ENCODE measurements around the gene FARS2.

Gene FARS2

GRCh38 chr6:5506149-5506548 lies 244.8 kb downstream of the FARS2 start:
- Mint-ChIP-seq H3K36me3 (ENCODE audit: low read depth) (no peaks in the 10 kb centered on the region), H3K27ac (peak overlapping the region; percentile 77 to 89 (median 87)), H3K27me3 (ENCODE audit: low read depth) (no peaks in the 10 kb centered on the region), H3K4me3 (no peak overlapping the region), H3K4me1 (peaks cover 35% of the 10 kb centered on the region), H3K9me3 (no peaks in the 10 kb centered on the region)
- TF ChIP-seq, protein P1, sequence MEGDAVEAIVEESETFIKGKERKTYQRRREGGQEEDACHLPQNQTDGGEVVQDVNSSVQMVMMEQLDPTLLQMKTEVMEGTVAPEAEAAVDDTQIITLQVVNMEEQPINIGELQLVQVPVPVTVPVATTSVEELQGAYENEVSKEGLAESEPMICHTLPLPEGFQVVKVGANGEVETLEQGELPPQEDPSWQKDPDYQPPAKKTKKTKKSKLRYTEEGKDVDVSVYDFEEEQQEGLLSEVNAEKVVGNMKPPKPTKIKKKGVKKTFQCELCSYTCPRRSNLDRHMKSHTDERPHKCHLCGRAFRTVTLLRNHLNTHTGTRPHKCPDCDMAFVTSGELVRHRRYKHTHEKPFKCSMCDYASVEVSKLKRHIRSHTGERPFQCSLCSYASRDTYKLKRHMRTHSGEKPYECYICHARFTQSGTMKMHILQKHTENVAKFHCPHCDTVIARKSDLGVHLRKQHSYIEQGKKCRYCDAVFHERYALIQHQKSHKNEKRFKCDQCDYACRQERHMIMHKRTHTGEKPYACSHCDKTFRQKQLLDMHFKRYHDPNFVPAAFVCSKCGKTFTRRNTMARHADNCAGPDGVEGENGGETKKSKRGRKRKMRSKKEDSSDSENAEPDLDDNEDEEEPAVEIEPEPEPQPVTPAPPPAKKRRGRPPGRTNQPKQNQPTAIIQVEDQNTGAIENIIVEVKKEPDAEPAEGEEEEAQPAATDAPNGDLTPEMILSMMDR (IDR thresholded peaks at IDR 0.05; ENCODE audit: unreplicated experiment in 3 of 3): no peak

GRCh38 chr6:5506597-5506996 lies 245.3 kb downstream of the FARS2 start:
- no peaks in the 10 kb centered on the region for H3K9me3 Mint-ChIP-seq
- H3K27me3 Mint-ChIP-seq (ENCODE audit: low read depth): no peaks in the 10 kb centered on the region
- H3K4me1 Mint-ChIP-seq: peaks cover 35% of the 10 kb centered on the region
- no peaks in the 10 kb centered on the region for H3K36me3 Mint-ChIP-seq (ENCODE audit: low read depth)
- peak overlapping the region; percentile 77 to 89 (median 87) for H3K27ac Mint-ChIP-seq
- peak overlapping the region in 2 of 3 experiments; percentile 10 to 15 for H3K4me3 Mint-ChIP-seq
- TF ChIP-seq, protein P1 (IDR thresholded peaks at IDR 0.05; ENCODE audit: unreplicated experiment in 3 of 3): no peak

- Mint-ChIP-seq H3K9me3 (no peaks in the 10 kb centered on the region), H3K4me3 (no peak overlapping the region), H3K4me1 (peaks cover 40% of the 10 kb centered on the region), H3K36me3 (ENCODE audit: low read depth) (no peaks in the 10 kb centered on the region), H3K27me3 (ENCODE audit: low read depth) (no peaks in the 10 kb centered on the region), H3K27ac (peak overlapping the region; percentile 77 to 89 (median 87))
- TF ChIP-seq, protein P1 (IDR thresholded peaks at IDR 0.05; ENCODE audit: unreplicated experiment in 3 of 3): no peak
These were observed 245.9 kb downstream of the FARS2 start for GRCh38 chr6:5507131-5507681.

DNA sequence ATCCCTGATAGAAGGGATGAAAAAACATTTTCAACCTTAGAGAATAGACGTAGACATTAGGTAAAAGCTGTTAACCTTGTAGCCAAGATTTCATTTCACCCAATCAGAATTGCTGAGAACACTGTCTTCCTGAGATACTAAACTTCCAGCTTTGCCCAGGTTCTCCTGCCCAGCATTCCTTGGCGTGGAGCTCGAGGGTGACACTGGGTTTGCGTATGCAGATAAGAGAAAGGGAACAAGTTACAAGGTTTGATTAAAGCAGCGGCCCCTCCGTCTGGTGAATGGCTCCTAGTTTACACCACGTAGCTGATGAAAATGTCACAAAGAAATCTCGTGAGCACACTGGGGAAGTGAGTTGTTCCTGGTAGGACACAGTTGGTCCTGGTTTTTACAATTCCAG lies 247.8 kb downstream of the FARS2 start:
- TF ChIP-seq, protein P1 (IDR thresholded peaks at IDR 0.05; ENCODE audit: unreplicated experiment in 3 of 3): no peak
- Mint-ChIP-seq H3K27ac (peak overlapping the region in 1 of 3 experiments; percentile 23), H3K27me3 (ENCODE audit: low read depth) (peaks cover 4% of the 10 kb centered on the region), H3K4me1 (peaks cover 42% of the 10 kb centered on the region), H3K36me3 (ENCODE audit: low read depth) (no peaks in the 10 kb centered on the region), H3K4me3 (no peak overlapping the region), H3K9me3 (no peaks in the 10 kb centered on the region)

- TF ChIP-seq, protein P1 (IDR thresholded peaks at IDR 0.05; ENCODE audit: unreplicated experiment in 3 of 3): no peak
- H3K27ac Mint-ChIP-seq: no peak overlapping the region
- H3K4me1 Mint-ChIP-seq: peaks cover 42% of the 10 kb centered on the region
- H3K36me3 Mint-ChIP-seq (ENCODE audit: low read depth): no peaks in the 10 kb centered on the region
- H3K4me3 Mint-ChIP-seq: no peak overlapping the region
- no peaks in the 10 kb centered on the region for H3K9me3 Mint-ChIP-seq
- H3K27me3 Mint-ChIP-seq (ENCODE audit: low read depth): peaks cover 4% of the 10 kb centered on the region
These were observed 249.2 kb downstream of the FARS2 start for GRCh38 chr6:5510331-5511133.
